DLD1 (cell line): ENCODE results near the gene GRIK4.

Source experiments
- in situ Hi-C: cut with HindIII; loops from 2 replicates; pipeline ENCODE4 v1.10.0; 2017; ENCODE audit warnings: low sequenced_read_pairs

GRIK4 gene

GRCh38 chr11:120505801-120506425, 5.6 kb upstream of the GRIK4 start:
- in situ Hi-C loops: no loop called here

- in situ Hi-C loops: no loop called here
These were observed 2.0 kb upstream of the GRIK4 start for GRCh38 chr11:120509346-120510053.

- in situ Hi-C loops: no loop called here
These were observed 987 bp upstream of the GRIK4 start for GRCh38 chr11:120510406-120511115.

GRCh38 chr11:120511820-120512738, 531 bp downstream of the GRIK4 start:
- in situ Hi-C loops: no loop called here

GRCh38 chr11:120512739-120513435, 1.3 kb downstream of the GRIK4 start:
- in situ Hi-C loops: no loop called here

GRCh38 chr11:120513436-120514315, 2.1 kb downstream of the GRIK4 start:
- in situ Hi-C loops: no loop called here

GRCh38 chr11:120514541-120515121, 3.1 kb downstream of the GRIK4 start:
- in situ Hi-C loops: no loop called here

GRCh38 chr11:120515186-120515723, 3.7 kb downstream of the GRIK4 start:
- in situ Hi-C loops: no loop called here

GRCh38 chr11:120516461-120517389, 5.2 kb downstream of the GRIK4 start:
- in situ Hi-C loops: no loop called here

- in situ Hi-C loops: no loop called here
These were observed 5.8 kb downstream of the GRIK4 start for GRCh38 chr11:120517390-120517761.

GRCh38 chr11:120517801-120518291, 6.3 kb downstream of the GRIK4 start:
- in situ Hi-C loops: no loop called here

GRCh38 chr11:120518356-120518755, 6.8 kb downstream of the GRIK4 start:
- in situ Hi-C loops: no loop called here

- in situ Hi-C loops: no loop called here
These were observed 7.9 kb downstream of the GRIK4 start for GRCh38 chr11:120519474-120519873.

- in situ Hi-C loops: no loop called here
These were observed 8.7 kb downstream of the GRIK4 start for GRCh38 chr11:120520091-120520822.

GRCh38 chr11:120521176-120521575, 9.6 kb downstream of the GRIK4 start:
- in situ Hi-C loops: no loop called here

GRCh38 chr11:120522021-120522420, 10.5 kb downstream of the GRIK4 start:
- in situ Hi-C loops: no loop called here

- in situ Hi-C loops: no loop called here
These were observed 11.2 kb downstream of the GRIK4 start for GRCh38 chr11:120522736-120523135.
